Measurements from ENCODE around the gene MGME1. TPM values are rescaled to one million over a fixed set of nuclear protein-coding genes. Genes with fewer than 3 reads are reported as not detected.
A peak's percentile ranks its signal among the peaks of the same experiment; 100 is the strongest.

The MGME1 gene
- total and polyA plus RNA-seq, 2 of the 13 experiments (the other 11 are each of a cell fraction or from before 2014, with no cell fraction given), result 36.7 to 66.6 TPM

DNA sequence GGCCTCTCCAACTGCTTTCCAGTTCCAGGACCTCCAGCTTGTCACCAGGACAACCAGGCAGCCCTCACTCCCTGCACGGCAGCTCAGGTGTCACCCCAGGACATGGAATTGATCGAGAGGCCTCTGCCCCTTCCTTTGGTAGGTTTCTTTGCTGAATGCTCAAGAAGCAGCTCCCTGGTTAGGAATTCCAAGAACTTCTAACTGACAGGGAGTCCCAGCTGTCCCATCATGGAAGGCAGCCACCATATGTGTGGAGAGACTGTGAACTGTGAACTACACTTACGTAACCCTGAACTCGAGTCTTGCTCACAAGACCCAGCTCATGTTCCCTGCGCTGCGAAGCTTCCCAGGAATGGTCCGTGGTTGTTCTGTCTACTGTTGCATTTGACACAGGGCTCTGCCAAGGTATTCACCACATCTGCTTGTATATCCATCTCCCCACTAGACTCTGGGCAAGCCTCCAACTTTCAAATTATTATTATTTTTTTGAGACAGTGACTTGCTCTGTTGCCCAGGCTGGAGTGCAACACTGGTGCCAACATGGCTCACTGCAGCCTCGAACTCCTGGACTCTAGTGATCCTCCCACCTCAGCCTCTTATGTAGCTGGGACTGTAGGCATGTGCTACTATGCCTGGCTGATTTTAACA, 35.7 kb downstream of the MGME1 start:
- FAIRE-seq, result peak; percentile 43
- no TSS peak for BruUV-seq (replicated peaks)
- intact Hi-C loops (cut with micrococcal nuclease; ENCODE audit: unreplicated experiment), result loop anchor here (5.0 to 10.0 kb wide), 2 partner anchors 130 to 273 kb away; partner anchors contain the start of genes KAT14 and PET117
- TF ChIP-seq, protein P1, sequence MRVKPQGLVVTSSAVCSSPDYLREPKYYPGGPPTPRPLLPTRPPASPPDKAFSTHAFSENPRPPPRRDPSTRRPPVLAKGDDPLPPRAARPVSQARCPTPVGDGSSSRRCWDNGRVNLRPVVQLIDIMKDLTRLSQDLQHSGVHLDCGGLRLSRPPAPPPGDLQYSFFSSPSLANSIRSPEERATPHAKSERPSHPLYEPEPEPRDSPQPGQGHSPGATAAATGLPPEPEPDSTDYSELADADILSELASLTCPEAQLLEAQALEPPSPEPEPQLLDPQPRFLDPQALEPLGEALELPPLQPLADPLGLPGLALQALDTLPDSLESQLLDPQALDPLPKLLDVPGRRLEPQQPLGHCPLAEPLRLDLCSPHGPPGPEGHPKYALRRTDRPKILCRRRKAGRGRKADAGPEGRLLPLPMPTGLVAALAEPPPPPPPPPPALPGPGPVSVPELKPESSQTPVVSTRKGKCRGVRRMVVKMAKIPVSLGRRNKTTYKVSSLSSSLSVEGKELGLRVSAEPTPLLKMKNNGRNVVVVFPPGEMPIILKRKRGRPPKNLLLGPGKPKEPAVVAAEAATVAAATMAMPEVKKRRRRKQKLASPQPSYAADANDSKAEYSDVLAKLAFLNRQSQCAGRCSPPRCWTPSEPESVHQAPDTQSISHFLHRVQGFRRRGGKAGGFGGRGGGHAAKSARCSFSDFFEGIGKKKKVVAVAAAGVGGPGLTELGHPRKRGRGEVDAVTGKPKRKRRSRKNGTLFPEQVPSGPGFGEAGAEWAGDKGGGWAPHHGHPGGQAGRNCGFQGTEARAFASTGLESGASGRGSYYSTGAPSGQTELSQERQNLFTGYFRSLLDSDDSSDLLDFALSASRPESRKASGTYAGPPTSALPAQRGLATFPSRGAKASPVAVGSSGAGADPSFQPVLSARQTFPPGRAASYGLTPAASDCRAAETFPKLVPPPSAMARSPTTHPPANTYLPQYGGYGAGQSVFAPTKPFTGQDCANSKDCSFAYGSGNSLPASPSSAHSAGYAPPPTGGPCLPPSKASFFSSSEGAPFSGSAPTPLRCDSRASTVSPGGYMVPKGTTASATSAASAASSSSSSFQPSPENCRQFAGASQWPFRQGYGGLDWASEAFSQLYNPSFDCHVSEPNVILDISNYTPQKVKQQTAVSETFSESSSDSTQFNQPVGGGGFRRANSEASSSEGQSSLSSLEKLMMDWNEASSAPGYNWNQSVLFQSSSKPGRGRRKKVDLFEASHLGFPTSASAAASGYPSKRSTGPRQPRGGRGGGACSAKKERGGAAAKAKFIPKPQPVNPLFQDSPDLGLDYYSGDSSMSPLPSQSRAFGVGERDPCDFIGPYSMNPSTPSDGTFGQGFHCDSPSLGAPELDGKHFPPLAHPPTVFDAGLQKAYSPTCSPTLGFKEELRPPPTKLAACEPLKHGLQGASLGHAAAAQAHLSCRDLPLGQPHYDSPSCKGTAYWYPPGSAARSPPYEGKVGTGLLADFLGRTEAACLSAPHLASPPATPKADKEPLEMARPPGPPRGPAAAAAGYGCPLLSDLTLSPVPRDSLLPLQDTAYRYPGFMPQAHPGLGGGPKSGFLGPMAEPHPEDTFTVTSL (CRISPR knock-in tag; IDR thresholded peaks at IDR 0.05; ENCODE audit: borderline replicate concordance), result no peak; the same call in 1 of the 2 replicates
- no peak for TF ChIP-seq RBM22 (optimal IDR thresholded peaks at IDR 0.05; ENCODE audit: low read length)
- peak; percentile 42; the same call in 1 of the 2 replicates for TF ChIP-seq MIER3 (CRISPR knock-in tag; IDR thresholded peaks at IDR 0.05; ENCODE audit: borderline replicate concordance)
- no peak for TF ChIP-seq U2AF1 (optimal IDR thresholded peaks at IDR 0.05; ENCODE audit: low read depth, low read length)
- peak; percentile 66 for TF ChIP-seq HDAC2 (CRISPR knock-in tag; IDR thresholded peaks at IDR 0.05)
- TF ChIP-seq REPIN1 (CRISPR knock-in tag; IDR thresholded peaks at IDR 0.05; ENCODE audit: borderline replicate concordance, low read depth), result peak; percentile 52; the same call in 1 of the 2 replicates
- peak; percentile 74; the same call in 1 of the 2 replicates for TF ChIP-seq EHMT2 (IDR thresholded peaks at IDR 0.05; ENCODE audit: borderline replicate concordance, low read depth, low read length)
- TF ChIP-seq KDM4B (CRISPR knock-in tag; IDR thresholded peaks at IDR 0.05), result 0 out of 2 replicates have a peak, but pooled peaks have one; percentile 48
- no peak for TF ChIP-seq ZNF460 (CRISPR knock-in tag; IDR thresholded peaks at IDR 0.05; ENCODE audit: borderline replicate concordance)
- TF ChIP-seq ZKSCAN8 (CRISPR knock-in tag; IDR thresholded peaks at IDR 0.05; ENCODE audit: borderline replicate concordance), result no peak
- TF ChIP-seq NR2F6 (IDR thresholded peaks at IDR 0.05), result no peak
- peak; percentile 17; the same call in 1 of the 2 replicates for TF ChIP-seq NR2F6 (CRISPR knock-in tag; IDR thresholded peaks at IDR 0.05)
- peak; percentile 32; the same call in 1 of the 2 replicates for TF ChIP-seq CEBPB (IDR thresholded peaks at IDR 0.05; ENCODE audit: borderline replicate concordance, low read depth, low read length)
- TF ChIP-seq ZNF547 (CRISPR knock-in tag; IDR thresholded peaks at IDR 0.05), result 0 out of 2 replicates have a peak, but pooled peaks have one; percentile 18
- TF ChIP-seq EZH2 (conservative IDR thresholded peaks at IDR 0.05; ENCODE audit: low read depth, low read length), result no peak
- TF ChIP-seq ZSCAN25 (CRISPR knock-in tag; IDR thresholded peaks at IDR 0.05), result peak; percentile 41
- no peak for TF ChIP-seq PHF5A (CRISPR knock-in tag; IDR thresholded peaks at IDR 0.05; ENCODE audit: low read depth, unreplicated experiment)
- TF ChIP-seq CBX5 (CRISPR knock-in tag; IDR thresholded peaks at IDR 0.05; ENCODE audit: borderline replicate concordance), result no peak

More for the DNA sequence above, 35.7 kb downstream of the MGME1 start:
- in situ Hi-C loops (cut with HindIII; ENCODE audit: extremely low pct_ligation_motif_present, low pct_unique_long_range_greater_than_20kb), result no loop called here
- H3K4me1 ChIP-seq (ENCODE audit: insufficient read depth, low read length), result peaks cover 73% of the 10 kb centered on the region
- peak; percentile 18 for ATAC-seq
- 18% methylated on average over 8 of the region's 8 CpGs for WGBS (ENCODE audit: low lambda C conversion rate)
- peak; percentile 59 for DNase-seq (ENCODE audit: low spot score)
- H3K4me3 ChIP-seq (replicated peaks in 1 of 3; ENCODE audit: insufficient read depth in 1 of 3, low read depth in 2 of 3, low read length in 3 of 3), result peak overlapping the region in 1 of 3 experiments; percentile 1; a peak in 1 of 6 replicates
- CTCF ChIA-PET (ENCODE audit: low intra/inter-chr PET ratio, low total read pairs), result no interaction called here
- no peak overlapping the region for H3K27ac ChIP-seq (ENCODE audit: extremely low read length, insufficient read depth, low read length)
- H3K27me3 ChIP-seq (ENCODE audit: control insufficient read depth in 1 of 2, insufficient read depth in 2 of 2, low read length in 2 of 2), result peaks cover 7 to 43% of the 10 kb centered on the region in 2 experiments; a peak in 4 of 5 replicates
- H2AFZ ChIP-seq (ENCODE audit: low read length), result no peak overlapping the region
- no peak overlapping the region for H3K9ac ChIP-seq (ENCODE audit: insufficient read depth, low read depth, low read length)
- no peaks in the 10 kb centered on the region for H4K20me1 ChIP-seq (ENCODE audit: insufficient read depth, low read length)
- no peaks in the 10 kb centered on the region for H3K36me3 ChIP-seq (replicated peaks in 1 of 2; ENCODE audit: control insufficient read depth in 1 of 2, insufficient read depth in 2 of 2, low read length in 2 of 2)
- no peaks in the 10 kb centered on the region for H3K9me3 ChIP-seq (ENCODE audit: low read length)
- no peaks in the 10 kb centered on the region for H3K79me2 ChIP-seq (ENCODE audit: insufficient read depth, low read length)
- POLR2A ChIA-PET, result interaction anchor here (0.9 to 2.7 kb wide), 6 partner anchors 8 to 459 kb away, joined by 3 to 7 read pairs (median 3); no protein-coding TSS in a partner anchor
- H3K4me2 ChIP-seq (ENCODE audit: low read depth, low read length), result peak overlapping the region; percentile 46

All from HepG2 (cell line).